GM21526 (cell line): ENCODE measurements around the gene SEPHS1.
"Not testable (repeated sequence)": the region's sequence is repeated elsewhere in the genome, so short reads cannot be mapped to it uniquely, and the experiment has no call there.

Experiments
- ATAC-seq: cut with Tn5 transposase; IDR thresholded peaks from one replicate; pipeline ENCODE4 v1.9.1; 2021; ENCODE audit warnings: moderate library complexity; ENCODE audit not compliant: unreplicated experiment, low FRiP score

The SEPHS1 gene

GRCh38 chr10:13348216-13349017 lies at the start of gene SEPHS1:
Gene SEPHS1 (minus strand): TSS chr10:13348293. CDS start chr10:13344950, 3,343 bp downstream.
- peak; percentile 45 for ATAC-seq

GRCh38 chr10:13397052-13397451 lies 49.0 kb upstream of the SEPHS1 start:
- ATAC-seq = no peak

- no peak for ATAC-seq
Measured at GRCh38 chr10:13396369-13396768, 48.3 kb upstream of the SEPHS1 start.

GRCh38 chr10:13395540-13395939 lies 47.4 kb upstream of the SEPHS1 start:
- ATAC-seq = no peak

GRCh38 chr10:13393640-13394039 lies 45.5 kb upstream of the SEPHS1 start:
- ATAC-seq = no peak

GRCh38 chr10:13392701-13393100 lies 44.6 kb upstream of the SEPHS1 start:
- no peak for ATAC-seq

GRCh38 chr10:13390604-13391522 lies 42.8 kb upstream of the SEPHS1 start:
- no peak for ATAC-seq

GRCh38 chr10:13388478-13389230 lies 40.6 kb upstream of the SEPHS1 start:
- ATAC-seq = no peak

GRCh38 chr10:13386021-13386420 lies 37.9 kb upstream of the SEPHS1 start:
- ATAC-seq = no peak

GRCh38 chr10:13383399-13383761 lies 35.3 kb upstream of the SEPHS1 start:
- ATAC-seq = no peak

- ATAC-seq = no peak
Measured at GRCh38 chr10:13382703-13383398, 34.8 kb upstream of the SEPHS1 start.

GRCh38 chr10:13379061-13379460 lies 31.0 kb upstream of the SEPHS1 start:
- not testable (repeated sequence) for ATAC-seq

- ATAC-seq = no peak
Measured at GRCh38 chr10:13376746-13377145, 28.7 kb upstream of the SEPHS1 start.

GRCh38 chr10:13376297-13376696 lies 28.2 kb upstream of the SEPHS1 start:
- no peak for ATAC-seq

- no peak for ATAC-seq
Measured at GRCh38 chr10:13375791-13376190, 27.7 kb upstream of the SEPHS1 start.

GRCh38 chr10:13373644-13374043 lies 25.6 kb upstream of the SEPHS1 start:
- no peak for ATAC-seq

- ATAC-seq = no peak
Measured at GRCh38 chr10:13372524-13372923, 24.4 kb upstream of the SEPHS1 start.

- peak; percentile 81 for ATAC-seq
Measured at GRCh38 chr10:13371897-13372470, 23.9 kb upstream of the SEPHS1 start.

- no peak for ATAC-seq
Measured at GRCh38 chr10:13366891-13367290, 18.8 kb upstream of the SEPHS1 start.

GRCh38 chr10:13365831-13366230 lies 17.7 kb upstream of the SEPHS1 start:
- no peak for ATAC-seq
